Spleen (tissue), 7 donors: Measurements from ENCODE around the gene MCHR1.

Experiments
- CTCF ChIP-seq, 11 experiments: fragments of 200-600 bp in 7 of 11; fragments of 450-650 bp in 4 of 11; sonication (generic) in 4 of 11; IDR thresholded peaks in 8 of 11; conservative IDR thresholded peaks in 3 of 11; 1 replicate in 7 of 11; 2 replicates in 4 of 11; pipeline versions ENCODE4 v1.4.0 to v1.8.0; 2016 to 2021; ENCODE audit warnings: antibody characterized with exemption in 11 of 11, inconsistent platforms in 4 of 11, mild to moderate bottlenecking in 1 of 11
- POLR2A ChIP-seq, 3 donors: fragments of 450-650 bp; IDR thresholded peaks; one replicate each; pipeline ENCODE4 v1.5.1; 2017; ENCODE audit warnings: antibody characterized with exemption in 3 of 3, mild to moderate bottlenecking in 1 of 3
- POLR2AphosphoS5 ChIP-seq, 3 donors: sonication (generic); formaldehyde crosslinking; IDR thresholded peaks; one replicate each; pipeline ENCODE4 v1.5.1; 2017; ENCODE audit warnings: antibody characterized with exemption in 3 of 3
- donor health status: DM: no; HTN: no; CAD: no; lungs with moderate emphysema.
- donor health status: DM: no; HTN: no; CAD: no.
- donor health status: DM: no; HTN: no; CAD: no.

DNA sequence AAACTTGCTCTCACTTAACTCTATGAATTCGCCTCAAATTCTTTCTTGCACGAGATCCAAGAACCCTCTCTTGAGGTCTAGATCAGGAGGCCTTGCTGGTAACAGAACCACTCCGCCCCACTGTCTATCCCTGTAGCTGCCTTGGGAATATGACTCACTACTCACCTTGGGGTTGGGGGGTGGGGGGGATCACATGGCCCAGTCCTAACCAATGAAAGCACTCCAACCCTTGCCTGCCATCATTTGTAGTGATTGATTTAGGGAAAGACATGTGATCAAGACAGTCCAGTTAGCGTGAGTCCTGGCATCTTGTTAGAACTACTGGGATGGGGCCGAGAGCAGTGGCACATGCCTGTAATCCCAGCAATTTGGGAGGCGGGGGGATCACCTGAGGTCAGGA is 38.0 kb upstream of the MCHR1 start:
- TF ChIP-seq CTCF (IDR thresholded peaks at IDR 0.05 in 8 of 11, conservative IDR thresholded peaks at IDR 0.05 in 3 of 11) (no peak), POLR2A (IDR thresholded peaks at IDR 0.05) (no peak), POLR2AphosphoS5 (IDR thresholded peaks at IDR 0.05) (no peak)
